ENCODE measurements around the gene TGIF2. TPM values are rescaled to one million over a fixed set of nuclear protein-coding genes. Genes with fewer than 3 reads are reported as not detected.

TGIF2 gene
- total and polyA plus RNA-seq, 2 of the 8 experiments (the other 6 are each of a cell fraction or from before 2014, with no cell fraction given), result 49.7 to 76.7 TPM

GRCh38 chr20:36573103-36573797 is at the start of gene TGIF2 (continued):
- TF ChIP-seq CREB1 (IDR thresholded peaks at IDR 0.05), result 0 out of 2 replicates have a peak, but pooled peaks have one; percentile 63
- no peak for TF ChIP-seq CBX5 (IDR thresholded peaks at IDR 0.05; ENCODE audit: low read depth, low read length)
- TF ChIP-seq YY1 (IDR thresholded peaks at IDR 0.05; ENCODE audit: low read depth, low read length), result peak; percentile 39; the same call in 1 of the 2 replicates
- TF ChIP-seq KDM5A (IDR thresholded peaks at IDR 0.05; ENCODE audit: low read length), result no peak
- no peak for TF ChIP-seq GTF2F1 (IDR thresholded peaks at IDR 0.05; ENCODE audit: borderline replicate concordance, low read depth, low read length)
- no peak for TF ChIP-seq CTBP2 (IDR thresholded peaks at IDR 0.05; ENCODE audit: borderline replicate concordance, insufficient read depth, insufficient read length, low read length)
- TF ChIP-seq ZNF274 (IDR thresholded peaks at IDR 0.05; ENCODE audit: borderline replicate concordance, extremely low read depth, low read length), result no peak
- no peak for TF ChIP-seq BCL11A (IDR thresholded peaks at IDR 0.05; ENCODE audit: low read depth in 2 of 2, low read length in 2 of 2)
- TF ChIP-seq RXRA (IDR thresholded peaks at IDR 0.05; ENCODE audit: insufficient read depth, low read depth, low read length), result no peak
